Transverse colon (tissue), 3 donors: ENCODE data around the gene TRPV4.
"Not testable (repeated sequence)": the region's sequence is repeated elsewhere in the genome, so short reads cannot be mapped to it uniquely, and the experiment has no call there.

ENCODE experiments used
- CTCF ChIP-seq, 5 experiments: fragments of 200-600 bp in 3 of 5; fragments of 450-650 bp in 2 of 5; sonication (generic) in 3 of 5; IDR thresholded peaks; 1 replicate in 2 of 5; 2 replicates in 3 of 5; pipeline ENCODE4 v1.5.1; 2016 to 2017; ENCODE audit warnings: antibody characterized with exemption in 5 of 5, inconsistent platforms in 3 of 5, mild to moderate bottlenecking in 2 of 5, moderate library complexity in 1 of 5
- EP300 ChIP-seq: sonication (generic); formaldehyde crosslinking; IDR thresholded peaks from one replicate; pipeline ENCODE4 v1.6.1; 2017; ENCODE audit warnings: antibody characterized with exemption, low read depth
- POLR2A ChIP-seq: fragments of 450-650 bp; IDR thresholded peaks from one replicate; pipeline ENCODE4 v1.6.1; 2016; ENCODE audit warnings: antibody characterized with exemption, mild to moderate bottlenecking, moderate library complexity

GRCh38 chr12:109862491-109862890 lies 29.3 kb upstream of the TRPV4 start:
- TF ChIP-seq EP300; CTCF (IDR thresholded peaks at IDR 0.05); POLR2A: not testable (repeated sequence)
